Neural progenitor cell (in vitro differentiated cells): ENCODE data around the gene UBE3A.

ENCODE experiments used
- EZH2 ChIP-seq: fragments of 200-600 bp; sonication (generic); IDR thresholded peaks from 2 replicates; pipeline ENCODE4 v1.6.1; 2017; ENCODE audit warnings: antibody characterized with exemption, mild to moderate bottlenecking, moderate library complexity
- EZH2phosphoT487 ChIP-seq: fragments of 200-600 bp; sonication (generic); IDR thresholded peaks from 2 replicates; pipeline ENCODE4 v1.6.1; 2017; ENCODE audit warnings: antibody characterized with exemption
- TF ChIP-seq, protein P1 (sequence below): fragments of 200-600 bp; sonication (generic); IDR thresholded peaks from 2 replicates; pipeline ENCODE4 v1.5.1; 2017; ENCODE audit warnings: antibody characterized with exemption, mild to moderate bottlenecking

DNA sequence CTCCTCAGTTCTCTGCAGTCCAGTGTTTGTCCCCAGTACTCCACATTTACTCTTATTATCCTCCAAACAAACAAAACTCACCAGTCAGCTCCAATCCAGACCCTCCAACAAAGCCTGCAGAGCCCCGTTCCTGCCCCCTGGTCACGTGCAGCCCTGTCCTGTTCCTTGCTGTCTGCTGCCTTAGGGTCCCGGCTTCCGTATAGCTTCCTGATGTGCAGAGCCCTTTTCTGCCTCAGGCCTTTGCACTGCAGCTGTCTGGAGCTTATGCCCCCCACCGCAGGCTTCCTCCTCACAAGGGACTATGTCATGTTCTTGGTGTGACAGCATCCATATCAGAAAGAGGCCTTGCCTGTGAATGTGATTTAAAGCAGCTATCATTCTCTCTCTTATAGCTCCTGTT lies 39.0 kb upstream of the UBE3A start:
- TF ChIP-seq, protein P1, sequence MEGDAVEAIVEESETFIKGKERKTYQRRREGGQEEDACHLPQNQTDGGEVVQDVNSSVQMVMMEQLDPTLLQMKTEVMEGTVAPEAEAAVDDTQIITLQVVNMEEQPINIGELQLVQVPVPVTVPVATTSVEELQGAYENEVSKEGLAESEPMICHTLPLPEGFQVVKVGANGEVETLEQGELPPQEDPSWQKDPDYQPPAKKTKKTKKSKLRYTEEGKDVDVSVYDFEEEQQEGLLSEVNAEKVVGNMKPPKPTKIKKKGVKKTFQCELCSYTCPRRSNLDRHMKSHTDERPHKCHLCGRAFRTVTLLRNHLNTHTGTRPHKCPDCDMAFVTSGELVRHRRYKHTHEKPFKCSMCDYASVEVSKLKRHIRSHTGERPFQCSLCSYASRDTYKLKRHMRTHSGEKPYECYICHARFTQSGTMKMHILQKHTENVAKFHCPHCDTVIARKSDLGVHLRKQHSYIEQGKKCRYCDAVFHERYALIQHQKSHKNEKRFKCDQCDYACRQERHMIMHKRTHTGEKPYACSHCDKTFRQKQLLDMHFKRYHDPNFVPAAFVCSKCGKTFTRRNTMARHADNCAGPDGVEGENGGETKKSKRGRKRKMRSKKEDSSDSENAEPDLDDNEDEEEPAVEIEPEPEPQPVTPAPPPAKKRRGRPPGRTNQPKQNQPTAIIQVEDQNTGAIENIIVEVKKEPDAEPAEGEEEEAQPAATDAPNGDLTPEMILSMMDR: no peak
- TF ChIP-seq EZH2phosphoT487 (no peak), EZH2 (no peak)
